Measurements from ENCODE around the gene COG8.

- TF ChIP-seq CTCF (IDR thresholded peaks at IDR 0.05) (no peak), ZFX (IDR thresholded peaks at IDR 0.05; ENCODE audit: borderline replicate concordance) (no peak)
These were observed 13.6 kb downstream of the COG8 start for GRCh38 chr16:69325784-69326171.
